ENCODE results near the gene ARHGEF40.

The ARHGEF40 gene

DNA sequence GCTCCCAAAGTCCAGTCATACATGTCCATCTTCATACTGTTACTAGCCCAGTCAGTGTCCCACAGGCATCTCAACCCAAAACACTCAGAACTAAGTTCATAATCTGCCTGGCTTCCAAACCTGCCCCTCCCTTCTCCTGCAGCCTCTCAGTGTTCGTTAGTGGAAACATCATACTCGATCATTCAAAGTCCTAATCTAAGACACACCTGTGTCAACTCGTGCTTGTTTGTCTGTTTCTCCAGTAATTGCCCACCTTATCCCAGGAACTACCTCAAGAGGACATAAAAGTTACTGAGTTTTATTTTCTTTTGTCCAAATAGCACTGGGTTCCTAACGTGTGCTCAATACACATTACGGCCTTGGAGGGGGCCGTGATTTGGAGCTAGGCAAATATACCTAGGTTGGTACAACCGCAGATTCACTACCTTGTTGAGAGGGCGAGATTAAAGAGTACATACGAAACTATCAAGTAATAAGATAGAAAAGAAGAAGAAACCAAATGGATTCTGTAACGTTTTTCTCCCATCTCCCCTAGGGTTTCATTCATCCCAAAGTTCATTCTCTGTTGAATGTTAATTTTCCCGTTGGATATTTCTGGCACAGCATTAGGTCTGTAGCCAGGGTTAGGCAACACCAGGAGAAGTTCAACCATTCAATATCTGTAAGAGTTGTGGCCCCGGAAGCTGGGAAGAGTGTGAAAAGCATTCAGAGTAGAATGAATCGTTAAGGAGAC, 9.3 kb upstream of the ARHGEF40 start:
- DNase-seq: no peak

DNA sequence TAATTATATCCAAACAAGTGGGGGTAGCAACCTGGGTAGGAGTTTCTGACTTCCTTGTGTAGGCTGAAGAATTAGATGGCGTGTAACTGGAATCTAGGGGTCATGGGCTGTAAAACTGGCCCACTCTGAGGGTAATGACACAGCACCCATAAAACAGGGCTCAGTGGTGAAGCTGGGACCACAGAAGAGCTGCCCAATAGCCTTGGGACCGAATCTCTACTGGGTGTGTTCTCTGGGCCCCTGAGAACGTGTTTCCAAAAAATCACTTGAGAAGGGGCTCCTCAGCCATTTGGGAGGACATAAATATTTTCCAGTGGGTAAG, 8.8 kb upstream of the ARHGEF40 start:
- DNase-seq: no peak

- no peak for DNase-seq
Measured at GRCh38 chr14:21063479-21063878, 6.6 kb upstream of the ARHGEF40 start.

DNA sequence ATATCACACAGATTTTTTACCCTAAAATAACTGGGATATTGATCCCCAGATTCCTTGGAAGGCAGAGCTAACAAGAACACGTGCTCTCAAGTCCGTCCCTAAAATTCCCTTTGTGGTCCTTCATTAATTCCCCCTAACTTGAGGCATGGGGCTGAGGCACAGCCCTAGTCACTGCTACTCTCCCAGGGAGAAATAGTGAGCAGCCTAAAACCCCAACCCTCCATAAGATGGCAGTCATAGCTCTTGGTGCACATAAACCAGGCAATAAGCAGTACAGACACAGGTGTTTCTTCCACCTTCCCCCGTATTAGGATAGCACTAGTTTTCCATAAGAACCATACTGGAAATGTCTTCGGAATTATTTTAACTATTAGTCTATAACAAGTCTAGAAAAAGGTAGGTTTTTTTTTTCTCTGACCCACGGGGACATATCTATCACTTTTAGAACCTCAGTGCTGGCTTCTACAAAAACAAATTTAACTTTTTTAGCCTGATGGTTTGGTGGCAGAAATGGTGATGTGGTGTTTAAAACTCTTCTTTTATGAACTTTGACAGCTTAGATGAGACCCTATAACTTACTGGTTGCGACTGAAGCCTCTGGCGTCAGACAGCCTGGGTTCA, 3.1 kb upstream of the ARHGEF40 start:
- DNase-seq: peak; percentile 52 to 59

GRCh38 chr14:21068521-21069387, 1.4 kb upstream of the ARHGEF40 start:
- DNase-seq: peak; percentile 82 to 92

GRCh38 chr14:21069388-21070082, 569 bp upstream of the ARHGEF40 start:
- peak in 1 of 2 experiments; percentile 66 for DNase-seq

DNA sequence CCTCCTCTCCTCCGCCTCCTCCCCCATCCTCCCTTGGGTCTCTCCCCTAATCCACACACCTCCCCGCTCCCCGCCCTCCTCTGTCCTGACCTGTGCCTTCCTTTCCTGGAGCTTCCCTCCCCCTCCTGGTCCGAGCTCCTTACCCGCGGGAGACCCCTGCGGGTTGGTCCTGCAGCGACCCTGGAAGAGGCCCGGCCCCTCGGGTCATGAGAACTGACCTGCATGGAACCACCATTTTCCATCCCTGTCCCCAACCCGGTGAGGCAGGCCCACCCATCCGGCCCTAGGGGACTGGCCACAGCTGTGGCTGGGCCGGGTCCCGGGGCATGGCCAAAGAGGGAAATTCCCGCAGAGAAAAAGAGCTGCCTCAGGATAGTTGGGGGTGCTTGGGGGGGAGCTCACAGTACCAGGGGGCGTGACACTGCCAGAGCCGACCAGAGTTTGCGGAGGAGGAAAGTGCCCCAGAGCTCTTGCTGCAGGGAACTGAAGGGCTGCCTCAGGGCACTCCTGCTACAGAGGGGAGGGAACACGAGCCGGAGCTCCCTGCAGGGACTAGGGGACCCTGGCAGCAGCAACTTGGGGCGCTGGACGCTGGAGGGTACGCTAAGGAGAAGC, 613 bp downstream of the ARHGEF40 start:
- peak in 1 of 2 experiments; percentile 59 for DNase-seq

DNA sequence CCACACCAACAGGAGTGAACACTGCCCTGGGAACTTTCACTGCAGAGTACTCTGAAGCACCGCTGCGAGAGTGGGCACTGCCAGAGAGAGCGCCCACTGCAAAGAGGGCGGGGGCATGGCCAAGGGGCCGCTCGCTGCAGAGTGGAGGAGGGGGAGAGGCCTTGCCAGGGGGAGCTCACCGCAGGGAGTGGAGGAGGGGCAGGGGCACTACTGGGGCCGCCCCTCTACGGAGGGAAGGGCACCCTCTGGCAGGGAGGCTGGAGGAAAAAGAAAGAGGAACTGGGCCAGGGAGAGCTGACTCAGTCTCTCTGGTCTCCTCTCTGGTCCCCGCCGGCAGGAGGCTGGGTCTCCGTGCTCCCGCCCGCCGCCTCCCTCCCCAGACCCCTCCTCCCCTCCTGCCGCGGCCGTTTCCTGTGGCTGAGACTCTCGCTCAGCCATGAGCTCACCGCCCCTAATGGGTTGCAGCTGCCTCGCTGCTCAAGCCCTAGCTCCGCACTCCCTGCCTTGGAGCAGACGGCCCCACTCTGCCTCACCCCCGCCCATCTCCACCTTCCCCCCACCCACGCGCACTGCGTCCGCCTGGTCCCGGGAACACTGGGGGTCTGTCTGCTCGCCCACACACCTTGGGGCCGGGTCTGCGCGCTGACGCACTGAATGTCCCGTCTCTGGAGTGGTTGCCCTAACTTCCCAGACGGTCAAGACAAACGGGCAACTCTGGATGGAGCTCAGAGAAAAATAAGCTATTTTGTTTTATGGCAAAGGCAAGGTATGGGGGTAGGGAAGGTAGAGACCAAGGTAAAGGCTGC, 1.3 kb downstream of the ARHGEF40 start:
- peak; percentile 47 to 78 for DNase-seq

DNA sequence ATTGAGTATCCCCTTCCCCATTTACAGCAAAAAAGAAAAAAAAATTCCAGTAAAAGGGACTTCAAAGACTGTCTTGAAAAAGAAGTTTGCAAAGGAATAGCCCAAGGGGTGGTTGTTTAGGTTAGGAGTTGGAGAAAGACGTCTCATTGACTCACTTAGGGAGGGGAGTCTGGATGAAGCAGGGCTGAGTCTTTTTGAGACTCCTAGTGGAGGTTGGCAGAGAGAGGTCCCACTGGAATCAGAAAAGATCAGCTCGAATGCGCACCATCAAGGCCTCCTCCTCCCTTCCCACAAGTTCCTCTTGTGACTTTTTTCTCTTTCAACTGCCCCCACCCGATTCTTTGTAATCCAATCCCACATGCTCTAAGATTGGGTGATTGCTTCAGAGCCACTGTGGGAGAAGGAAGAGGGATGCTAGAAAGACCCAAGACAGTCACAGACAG, 1.9 kb downstream of the ARHGEF40 start:
- DNase-seq: no peak

DNA sequence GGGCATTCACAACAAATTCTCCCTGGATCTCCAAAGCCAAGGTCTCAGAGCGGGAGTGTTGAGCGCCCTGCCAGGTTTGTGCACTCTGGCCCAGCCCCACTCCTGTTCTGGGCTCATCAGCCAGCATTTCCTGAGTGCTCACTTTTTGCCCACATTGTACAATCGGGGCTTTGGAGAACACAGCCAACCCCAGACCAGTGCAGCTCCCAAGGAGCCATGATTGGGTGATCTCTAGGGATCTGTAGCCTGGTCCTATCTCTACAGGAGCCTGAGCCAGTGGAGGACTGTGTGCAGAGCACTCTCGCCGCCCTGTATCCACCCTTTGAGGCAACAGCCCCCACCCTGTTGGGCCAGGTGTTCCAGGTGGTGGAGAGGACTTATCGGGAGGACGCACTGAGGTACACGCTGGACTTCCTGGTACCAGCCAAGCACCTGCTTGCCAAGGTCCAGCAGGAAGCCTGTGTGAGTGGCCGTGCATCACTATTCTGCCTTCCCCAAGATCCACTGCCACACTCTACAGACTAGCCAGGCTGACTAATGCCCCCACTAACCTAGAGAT, 2.8 kb downstream of the ARHGEF40 start:
- DNase-seq: no peak

- DNase-seq: no peak
Measured at GRCh38 chr14:21073921-21074320, 3.8 kb downstream of the ARHGEF40 start.

- no peak for DNase-seq
Measured at GRCh38 chr14:21074398-21075272, 4.5 kb downstream of the ARHGEF40 start.

DNA sequence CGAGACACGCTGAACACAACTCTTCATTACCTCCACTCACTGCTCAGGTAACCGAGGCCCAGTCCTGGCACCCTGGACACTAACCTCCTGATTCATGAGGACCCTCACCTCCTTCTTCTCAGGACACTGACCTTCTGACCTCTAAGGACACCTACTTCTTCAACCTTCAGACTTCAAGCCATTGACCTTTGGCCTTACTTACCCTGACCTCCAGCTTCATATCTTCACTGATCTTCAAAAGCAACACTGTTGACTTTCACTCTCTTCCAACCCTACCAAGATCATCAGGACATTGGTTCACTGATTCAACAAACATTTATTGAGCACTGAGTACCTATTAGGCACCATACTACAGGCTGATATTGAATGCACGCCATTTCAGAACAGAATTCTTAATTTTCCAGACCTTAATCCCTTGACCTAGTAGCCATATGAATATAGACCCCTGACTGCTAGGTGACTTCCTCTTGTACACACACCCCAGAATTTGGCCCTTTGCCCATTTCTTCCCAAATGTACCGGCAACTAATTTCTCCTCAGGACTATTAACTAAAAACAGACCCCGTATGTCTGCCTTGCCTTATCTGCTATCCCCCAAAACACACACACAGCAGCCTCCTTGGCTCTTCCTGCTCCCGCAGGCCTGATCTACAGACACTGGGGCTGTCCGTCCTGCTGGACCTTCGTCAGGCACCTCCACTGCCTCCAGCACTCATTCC, 5.8 kb downstream of the ARHGEF40 start:
- no peak for DNase-seq

GRCh38 chr14:21077672-21078071, 7.6 kb downstream of the ARHGEF40 start:
- no peak for DNase-seq

- DNase-seq: no peak
Measured at GRCh38 chr14:21078287-21078686, 8.2 kb downstream of the ARHGEF40 start.

DNA sequence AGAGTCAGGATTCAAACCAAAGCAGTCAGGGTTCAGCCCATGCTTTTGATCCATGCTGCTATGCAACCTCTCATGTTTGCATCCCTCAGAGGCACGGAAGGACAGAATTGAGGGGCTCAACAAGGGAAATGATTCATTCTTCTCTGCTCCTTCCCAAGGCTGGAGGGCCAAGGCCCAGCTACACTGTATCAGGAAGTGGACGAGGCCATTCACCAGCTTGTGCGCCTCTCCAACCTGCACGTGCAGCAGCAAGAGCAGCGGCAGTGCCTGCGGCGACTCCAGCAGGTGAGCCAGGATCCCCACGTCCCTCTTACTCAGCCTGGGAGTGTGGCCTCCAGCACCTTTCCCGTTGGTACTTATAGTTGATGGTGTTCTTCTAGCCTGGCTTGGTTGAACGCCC, 8.6 kb downstream of the ARHGEF40 start:
- DNase-seq: no peak

- no peak for DNase-seq
Measured at GRCh38 chr14:21081521-21082142, 11.5 kb downstream of the ARHGEF40 start.

DNA sequence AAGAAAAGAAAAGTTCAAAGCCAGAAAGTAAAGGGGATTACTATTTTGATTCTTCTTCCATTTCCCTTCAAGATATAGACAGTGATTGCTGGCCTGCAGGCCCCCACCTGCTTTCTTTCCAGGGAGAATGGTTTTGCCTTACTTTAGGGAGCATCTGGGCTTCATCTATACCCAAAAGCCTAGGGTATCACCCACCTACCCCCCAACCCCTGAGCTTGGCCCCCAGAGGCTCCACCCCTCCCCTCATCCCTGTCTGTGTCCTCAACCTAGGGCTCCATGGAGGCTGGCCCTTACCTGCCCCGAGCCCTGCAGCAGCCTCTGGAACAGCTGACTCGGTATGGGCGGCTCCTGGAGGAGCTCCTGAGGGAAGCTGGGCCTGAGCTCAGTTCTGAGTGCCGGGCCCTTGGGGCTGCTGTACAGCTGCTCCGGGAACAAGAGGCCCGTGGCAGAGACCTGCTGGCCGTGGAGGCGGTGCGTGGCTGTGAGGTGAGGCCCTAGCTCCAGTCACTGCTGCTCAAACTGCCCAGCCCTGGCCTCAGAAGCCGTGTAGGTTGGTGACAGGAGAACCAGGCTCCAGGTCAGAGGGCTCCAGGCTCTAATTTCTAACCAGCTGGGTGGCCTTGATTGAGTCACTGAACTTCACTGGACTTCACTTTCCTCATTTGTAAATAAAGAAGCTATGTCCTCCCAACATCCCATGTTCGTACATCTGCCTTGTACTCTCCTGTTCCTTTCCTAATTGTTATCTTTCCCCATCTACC, 13.6 kb downstream of the ARHGEF40 start:
- DNase-seq: no peak

Measured in NCI-H524 (cell line).